ENCODE measurements around the gene MRTFA.
A peak's percentile ranks its signal among the peaks of the same experiment; 100 is the strongest.

MRTFA gene

DNA sequence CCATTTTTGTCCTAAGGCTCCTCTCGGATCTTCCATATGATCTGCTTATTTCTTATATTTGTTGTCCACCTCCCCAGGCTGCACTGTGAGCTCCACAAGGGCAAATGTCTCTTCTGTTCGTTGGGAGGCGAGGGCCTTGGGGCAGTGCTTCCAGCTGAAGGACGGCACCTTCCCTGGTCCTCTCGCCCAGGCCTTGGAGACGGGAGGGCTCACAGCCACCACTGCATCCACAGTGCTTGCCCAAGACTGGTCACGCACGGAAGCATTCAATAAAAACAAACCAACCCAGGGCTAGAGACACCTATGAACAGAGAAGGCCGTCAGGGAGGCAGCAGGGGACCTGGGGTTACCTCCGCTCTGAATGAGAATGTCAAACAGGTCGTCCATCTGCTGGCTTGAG is 219.9 kb downstream of the MRTFA start:
- Histone ChIP-seq H3K9me3 (ENCODE audit: low read length) (no peaks in the 10 kb centered on the region), H3K9ac (ENCODE audit: low read length) (no peak overlapping the region), H3K4me1 (ENCODE audit: insufficient read depth, low read length) (no peaks in the 10 kb centered on the region), H3K27me3 (ENCODE audit: control insufficient read depth in 1 of 2, insufficient read depth in 2 of 2, low read length in 2 of 2) (no peaks in the 10 kb centered on the region), H3K36me3 (ENCODE audit: insufficient read depth, low read length) (peaks cover 56% of the 10 kb centered on the region), H3K27ac (ENCODE audit: low read depth, low read length) (no peak overlapping the region), H3K4me3 (ENCODE audit: low read depth in 1 of 2, low read length in 2 of 2) (no peak overlapping the region)

DNA sequence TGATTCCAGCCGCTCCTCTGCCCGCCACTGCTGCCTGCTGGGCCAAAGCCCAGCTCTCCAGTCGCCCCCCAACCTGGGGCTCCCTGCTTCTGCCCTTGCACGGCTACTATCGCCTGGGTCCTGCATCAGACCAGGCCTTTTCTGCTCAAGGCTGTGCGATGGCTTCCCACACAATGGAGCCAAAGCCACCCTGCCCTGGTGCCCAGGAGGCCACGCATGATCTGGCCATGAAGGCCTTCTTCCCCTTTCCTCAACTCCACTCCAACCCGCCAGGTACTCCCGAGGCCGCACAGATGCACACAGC is 220.3 kb downstream of the MRTFA start:
- Histone ChIP-seq H3K36me3 (ENCODE audit: insufficient read depth, low read length) (peaks cover 56% of the 10 kb centered on the region), H3K9me3 (ENCODE audit: low read length) (no peaks in the 10 kb centered on the region), H3K4me1 (ENCODE audit: insufficient read depth, low read length) (no peaks in the 10 kb centered on the region), H3K9ac (ENCODE audit: low read length) (no peak overlapping the region), H3K27ac (ENCODE audit: low read depth, low read length) (no peak overlapping the region), H3K27me3 (ENCODE audit: control insufficient read depth in 1 of 2, insufficient read depth in 2 of 2, low read length in 2 of 2) (no peaks in the 10 kb centered on the region), H3K4me3 (ENCODE audit: low read depth in 1 of 2, low read length in 2 of 2) (no peak overlapping the region)

DNA sequence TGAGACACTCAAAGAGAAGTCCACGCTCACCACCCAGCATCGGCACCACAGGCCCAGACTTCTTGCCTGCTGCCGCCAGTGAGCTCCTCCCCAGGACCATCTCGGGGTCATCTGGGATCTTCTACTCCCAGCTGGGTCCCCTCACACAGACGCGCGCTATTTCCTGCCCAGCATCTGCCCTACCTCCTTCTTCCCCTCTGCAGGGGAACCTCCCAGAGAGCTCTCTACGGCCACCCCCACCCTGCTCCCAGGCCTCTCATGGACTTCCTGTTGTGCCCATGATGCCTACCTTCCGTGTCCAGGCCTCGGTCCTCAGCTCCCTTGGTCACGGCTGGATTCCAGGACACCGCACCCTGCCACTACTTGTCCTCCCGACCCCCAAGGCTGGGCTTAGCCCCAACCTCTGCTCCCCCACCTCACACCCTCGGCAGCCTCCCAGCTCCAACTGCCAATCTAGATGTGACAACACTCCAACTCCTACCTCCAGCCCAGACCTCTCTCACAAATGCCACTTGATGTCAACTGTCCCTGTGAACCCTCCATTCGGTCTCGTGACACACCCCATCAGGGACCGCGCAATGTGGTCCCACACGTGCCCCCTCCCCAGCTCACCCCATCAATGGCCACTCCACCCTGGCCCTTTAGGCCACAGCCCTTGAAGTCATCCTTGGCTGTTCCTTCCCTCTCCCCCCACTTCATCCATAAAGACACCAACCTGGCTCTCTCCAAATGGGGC is 220.8 kb downstream of the MRTFA start:
- no peaks in the 10 kb centered on the region for H3K4me1 ChIP-seq (ENCODE audit: insufficient read depth, low read length)
- no peak overlapping the region for H3K4me3 ChIP-seq (ENCODE audit: low read depth in 1 of 2, low read length in 2 of 2)
- H3K27ac ChIP-seq (ENCODE audit: low read depth, low read length): no peak overlapping the region
- H3K9me3 ChIP-seq (ENCODE audit: low read length): no peaks in the 10 kb centered on the region
- peaks cover 56% of the 10 kb centered on the region for H3K36me3 ChIP-seq (ENCODE audit: insufficient read depth, low read length)
- H3K27me3 ChIP-seq (ENCODE audit: control insufficient read depth in 1 of 2, insufficient read depth in 2 of 2, low read length in 2 of 2): no peaks in the 10 kb centered on the region
- no peak overlapping the region for H3K9ac ChIP-seq (ENCODE audit: low read length)

DNA sequence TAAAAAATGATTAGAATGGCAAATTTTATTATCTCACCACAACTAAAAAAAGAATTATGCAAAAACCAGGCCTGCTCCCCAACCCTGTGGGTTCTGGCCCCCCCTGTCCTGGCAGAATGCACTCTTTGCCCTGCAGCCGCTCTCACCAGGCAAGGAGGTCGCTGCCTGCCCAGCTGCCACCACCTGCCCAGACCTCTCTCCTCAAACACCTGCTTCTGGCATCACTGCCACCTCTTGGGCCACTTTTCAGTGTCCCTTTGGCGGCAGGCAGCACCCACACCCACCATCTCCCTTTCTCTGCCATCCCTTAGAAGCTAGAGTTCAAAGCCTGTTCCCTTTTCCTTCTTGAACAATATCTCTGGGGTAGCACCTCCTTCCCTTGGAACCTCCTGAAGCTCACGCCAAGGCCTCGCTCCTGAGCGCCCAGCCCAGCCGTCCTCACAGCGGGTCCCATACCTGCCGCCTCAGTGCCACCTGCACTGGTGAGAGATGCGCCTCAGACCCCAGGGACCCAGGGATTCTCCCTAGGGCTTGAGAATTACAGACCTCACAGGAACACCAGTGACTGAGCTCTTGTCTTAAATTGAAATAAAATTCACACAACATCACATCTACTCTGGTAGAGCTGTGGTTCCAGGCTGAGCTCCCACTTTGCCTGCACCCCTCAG is 221.5 kb downstream of the MRTFA start:
- Histone ChIP-seq H3K4me3 (ENCODE audit: low read depth in 1 of 2, low read length in 2 of 2) (no peak overlapping the region), H3K9me3 (ENCODE audit: low read length) (no peaks in the 10 kb centered on the region), H3K9ac (ENCODE audit: low read length) (no peak overlapping the region), H3K4me1 (ENCODE audit: insufficient read depth, low read length) (no peaks in the 10 kb centered on the region), H3K27ac (ENCODE audit: low read depth, low read length) (no peak overlapping the region), H3K27me3 (ENCODE audit: control insufficient read depth in 1 of 2, insufficient read depth in 2 of 2, low read length in 2 of 2) (no peaks in the 10 kb centered on the region), H3K36me3 (ENCODE audit: insufficient read depth, low read length) (peaks cover 56% of the 10 kb centered on the region)

DNA sequence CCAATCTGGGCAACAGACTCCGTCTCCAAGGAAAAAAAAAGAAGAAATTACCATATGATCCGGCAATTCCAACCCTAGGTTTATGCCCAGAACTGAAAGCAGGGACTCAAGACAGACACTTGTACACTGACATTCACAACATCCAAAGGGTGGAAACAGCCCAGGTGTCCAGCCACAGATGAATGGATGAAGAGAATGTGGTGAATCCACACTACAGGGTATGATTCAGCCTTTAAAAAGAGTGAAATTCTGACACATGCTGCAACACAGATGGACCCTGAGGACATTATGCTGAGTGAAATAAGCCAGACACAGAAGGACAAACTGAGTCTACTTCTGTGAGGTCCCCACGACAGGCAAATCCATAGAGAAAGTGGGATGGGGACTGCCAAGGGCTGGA is 222.2 kb downstream of the MRTFA start:
- Histone ChIP-seq H3K36me3 (ENCODE audit: insufficient read depth, low read length) (peaks cover 53% of the 10 kb centered on the region), H3K27ac (ENCODE audit: low read depth, low read length) (peak overlapping the region; percentile 21), H3K9ac (ENCODE audit: low read length) (no peak overlapping the region), H3K27me3 (ENCODE audit: control insufficient read depth in 1 of 2, insufficient read depth in 2 of 2, low read length in 2 of 2) (no peaks in the 10 kb centered on the region), H3K4me1 (ENCODE audit: insufficient read depth, low read length) (no peaks in the 10 kb centered on the region), H3K4me3 (ENCODE audit: low read depth in 1 of 2, low read length in 2 of 2) (no peak overlapping the region), H3K9me3 (ENCODE audit: low read length) (no peaks in the 10 kb centered on the region)

DNA sequence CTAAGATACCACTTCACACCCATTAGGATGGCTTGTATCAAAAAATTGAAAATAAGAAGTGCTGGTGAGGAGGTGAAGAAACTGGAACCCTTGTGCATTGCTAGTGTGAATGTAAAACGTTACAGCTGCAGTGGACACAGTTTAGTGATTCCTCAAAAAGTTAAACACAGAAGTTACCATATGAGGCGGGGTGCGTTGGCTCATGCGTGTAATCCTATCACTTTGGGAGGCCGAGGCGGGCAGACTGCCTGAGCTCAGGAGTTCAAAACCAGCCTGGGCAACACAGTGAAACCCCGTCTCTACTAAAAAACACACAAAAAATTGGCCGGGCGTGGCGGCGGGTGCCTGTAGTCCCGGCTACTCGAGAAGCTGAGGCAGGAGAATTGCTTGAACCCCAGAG is 222.6 kb downstream of the MRTFA start:
- no peaks in the 10 kb centered on the region for H3K27me3 ChIP-seq (ENCODE audit: control insufficient read depth in 1 of 2, insufficient read depth in 2 of 2, low read length in 2 of 2)
- peaks cover 50% of the 10 kb centered on the region for H3K36me3 ChIP-seq (ENCODE audit: insufficient read depth, low read length)
- peak overlapping the region; percentile 21 for H3K27ac ChIP-seq (ENCODE audit: low read depth, low read length)
- no peak overlapping the region for H3K4me3 ChIP-seq (ENCODE audit: low read depth in 1 of 2, low read length in 2 of 2)
- H3K9ac ChIP-seq (ENCODE audit: low read length): no peak overlapping the region
- no peaks in the 10 kb centered on the region for H3K4me1 ChIP-seq (ENCODE audit: insufficient read depth, low read length)
- H3K9me3 ChIP-seq (ENCODE audit: low read length): no peaks in the 10 kb centered on the region

DNA sequence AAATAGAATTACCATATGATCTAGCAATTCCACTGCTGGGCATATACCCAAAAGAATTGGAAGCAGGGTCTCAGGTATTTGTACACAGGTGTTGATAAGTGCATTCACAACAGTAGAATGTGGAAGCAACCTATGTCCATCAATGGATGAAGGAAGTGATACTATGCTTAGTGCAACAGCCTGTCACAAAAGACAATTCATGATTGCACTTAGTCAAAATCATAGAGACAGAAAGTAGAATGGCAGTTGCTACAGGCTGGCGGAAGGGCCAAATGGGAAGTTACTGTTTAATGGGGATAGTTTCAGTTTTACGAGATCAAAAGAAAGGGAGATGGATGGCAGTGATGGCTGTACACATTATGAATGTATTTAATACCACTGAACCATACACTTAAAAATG is 224.1 kb downstream of the MRTFA start:
- H3K27ac ChIP-seq (ENCODE audit: low read depth, low read length): no peak overlapping the region
- no peaks in the 10 kb centered on the region for H3K27me3 ChIP-seq (ENCODE audit: control insufficient read depth in 1 of 2, insufficient read depth in 2 of 2, low read length in 2 of 2)
- H3K36me3 ChIP-seq (ENCODE audit: insufficient read depth, low read length): peaks cover 41% of the 10 kb centered on the region
- H3K4me1 ChIP-seq (ENCODE audit: insufficient read depth, low read length): no peaks in the 10 kb centered on the region
- H3K4me3 ChIP-seq (ENCODE audit: low read depth in 1 of 2, low read length in 2 of 2): no peak overlapping the region
- H3K9ac ChIP-seq (ENCODE audit: low read length): no peak overlapping the region
- no peaks in the 10 kb centered on the region for H3K9me3 ChIP-seq (ENCODE audit: low read length)

DNA sequence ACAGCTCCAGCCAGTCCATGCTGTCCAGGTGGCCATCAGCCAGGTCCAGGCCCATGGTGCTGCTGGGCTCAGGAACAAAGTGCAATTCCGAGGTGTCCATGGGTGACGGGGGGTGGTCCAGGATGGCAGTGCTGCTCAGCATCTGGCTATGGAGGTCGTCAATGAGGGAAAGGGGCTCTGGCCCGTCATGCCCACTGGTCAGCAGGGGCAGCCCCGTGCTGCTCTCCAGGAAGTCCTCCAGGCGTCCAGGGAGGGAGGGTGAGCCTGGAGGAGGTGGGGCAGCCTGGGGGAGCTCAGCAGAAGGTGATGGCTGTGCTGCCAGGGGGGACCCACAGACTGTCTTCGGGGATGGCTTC is 225.0 kb downstream of the MRTFA start:
- Histone ChIP-seq H3K4me3 (ENCODE audit: low read depth in 1 of 2, low read length in 2 of 2) (no peak overlapping the region), H3K9ac (ENCODE audit: low read length) (no peak overlapping the region), H3K9me3 (ENCODE audit: low read length) (no peaks in the 10 kb centered on the region), H3K27me3 (ENCODE audit: control insufficient read depth in 1 of 2, insufficient read depth in 2 of 2, low read length in 2 of 2) (no peaks in the 10 kb centered on the region), H3K36me3 (ENCODE audit: insufficient read depth, low read length) (peaks cover 41% of the 10 kb centered on the region), H3K4me1 (ENCODE audit: insufficient read depth, low read length) (no peaks in the 10 kb centered on the region), H3K27ac (ENCODE audit: low read depth, low read length) (no peak overlapping the region)

DNA sequence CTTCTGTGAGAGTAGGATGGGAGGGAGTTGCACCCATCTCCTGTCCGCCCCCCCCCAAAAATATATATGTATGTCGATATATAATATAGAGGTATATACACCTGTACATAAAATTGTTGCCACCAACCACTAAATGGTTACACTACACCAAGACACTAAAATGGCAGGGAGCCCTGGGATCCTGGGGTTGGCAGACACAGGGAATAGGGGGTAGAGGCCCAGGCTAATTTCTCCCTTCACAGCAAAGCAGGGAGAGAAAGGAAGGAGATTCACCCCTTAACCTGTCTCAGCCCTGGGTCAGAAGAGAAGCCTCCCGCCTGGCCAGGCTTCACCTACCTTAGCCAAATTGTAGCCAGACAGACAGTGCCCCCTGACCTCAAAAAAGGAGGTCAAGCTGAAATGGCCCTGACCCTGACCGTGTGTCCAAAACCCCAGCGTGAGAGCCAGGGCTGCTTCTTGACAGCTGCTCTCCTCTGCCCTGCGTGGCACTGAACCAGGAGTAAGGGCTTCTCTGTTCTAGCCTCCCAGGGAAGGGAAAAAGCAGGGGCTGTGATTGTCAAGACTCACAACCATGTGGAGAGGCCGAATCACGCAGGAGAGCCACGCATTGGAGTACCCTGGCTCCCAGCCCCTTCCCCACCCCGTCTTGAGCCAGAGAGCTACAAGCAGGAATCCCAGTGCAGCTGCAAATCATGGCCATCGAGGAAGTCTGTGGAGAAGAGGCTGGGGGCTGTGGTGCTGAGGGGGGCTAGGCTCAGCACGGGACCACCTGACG is 225.6 kb downstream of the MRTFA start:
- no peaks in the 10 kb centered on the region for H3K27me3 ChIP-seq (ENCODE audit: control insufficient read depth in 1 of 2, insufficient read depth in 2 of 2, low read length in 2 of 2)
- H3K9ac ChIP-seq (ENCODE audit: low read length): no peak overlapping the region
- H3K36me3 ChIP-seq (ENCODE audit: insufficient read depth, low read length): peaks cover 44% of the 10 kb centered on the region
- no peaks in the 10 kb centered on the region for H3K9me3 ChIP-seq (ENCODE audit: low read length)
- H3K4me1 ChIP-seq (ENCODE audit: insufficient read depth, low read length): no peaks in the 10 kb centered on the region
- H3K27ac ChIP-seq (ENCODE audit: low read depth, low read length): no peak overlapping the region
- no peak overlapping the region for H3K4me3 ChIP-seq (ENCODE audit: low read depth in 1 of 2, low read length in 2 of 2)

DNA sequence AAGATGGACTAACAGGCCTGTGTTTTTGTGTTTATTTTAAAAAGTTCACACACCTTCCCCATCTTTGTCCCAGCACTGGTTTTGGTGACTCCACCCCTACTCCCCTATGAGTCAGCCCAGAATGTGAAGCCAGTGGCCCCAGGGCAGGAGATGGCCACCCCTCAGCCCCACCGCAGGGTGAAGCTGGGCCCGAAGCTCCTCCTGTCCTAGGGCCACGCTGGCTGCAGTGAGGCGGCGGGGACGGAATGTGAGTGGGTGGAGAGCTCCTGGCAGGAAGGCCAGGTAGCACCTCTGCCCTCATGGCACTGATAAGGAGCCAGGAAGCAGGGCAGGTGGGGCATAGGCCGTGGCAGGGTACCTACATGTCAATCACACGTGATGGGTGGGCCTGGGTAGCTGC is 226.2 kb downstream of the MRTFA start:
- Histone ChIP-seq H3K9me3 (ENCODE audit: low read length) (no peaks in the 10 kb centered on the region), H3K4me3 (ENCODE audit: low read depth in 1 of 2, low read length in 2 of 2) (no peak overlapping the region), H3K27ac (ENCODE audit: low read depth, low read length) (no peak overlapping the region), H3K4me1 (ENCODE audit: insufficient read depth, low read length) (no peaks in the 10 kb centered on the region), H3K36me3 (ENCODE audit: insufficient read depth, low read length) (peaks cover 50% of the 10 kb centered on the region), H3K9ac (ENCODE audit: low read length) (no peak overlapping the region), H3K27me3 (ENCODE audit: control insufficient read depth in 1 of 2, insufficient read depth in 2 of 2, low read length in 2 of 2) (no peaks in the 10 kb centered on the region)

DNA sequence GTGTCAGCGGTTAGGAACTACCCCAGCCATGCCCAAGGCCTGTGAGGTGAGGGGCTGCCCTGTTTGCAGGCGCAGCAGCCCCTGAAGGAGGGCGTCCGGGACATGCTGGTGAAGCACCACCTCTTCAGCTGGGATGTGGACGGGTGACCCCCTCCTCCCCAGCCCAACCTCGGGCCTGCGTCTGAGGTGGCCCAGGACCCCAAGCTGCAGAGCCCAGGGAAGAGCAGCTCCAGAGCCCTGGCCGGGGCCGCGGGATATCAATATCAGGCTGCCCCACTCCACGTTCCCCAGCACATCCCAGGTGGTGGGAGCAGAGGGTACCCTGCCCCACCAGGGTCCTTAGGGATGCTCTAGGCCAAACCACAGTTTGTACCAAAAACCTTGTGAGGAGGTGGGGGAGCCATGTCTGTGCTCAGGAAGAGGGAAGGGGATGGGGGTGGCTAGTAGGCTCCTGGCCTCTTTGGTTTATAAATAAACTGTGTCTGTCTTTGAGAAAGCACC is 226.9 kb downstream of the MRTFA start:
- Histone ChIP-seq H3K27me3 (ENCODE audit: control insufficient read depth in 1 of 2, insufficient read depth in 2 of 2, low read length in 2 of 2) (no peaks in the 10 kb centered on the region), H3K36me3 (ENCODE audit: insufficient read depth, low read length) (peaks cover 55% of the 10 kb centered on the region), H3K27ac (ENCODE audit: low read depth, low read length) (no peak overlapping the region), H3K9me3 (ENCODE audit: low read length) (no peaks in the 10 kb centered on the region), H3K9ac (ENCODE audit: low read length) (no peak overlapping the region), H3K4me1 (ENCODE audit: insufficient read depth, low read length) (no peaks in the 10 kb centered on the region), H3K4me3 (ENCODE audit: low read depth in 1 of 2, low read length in 2 of 2) (no peak overlapping the region)

Measured in muscle layer of colon (tissue), 2 donors.